ENCODE measurements around the gene WNT8B. TPM values are rescaled to one million over a fixed set of nuclear protein-coding genes. Genes with fewer than 3 reads are reported as not detected.
A peak's percentile ranks its signal among the peaks of the same experiment; 100 is the strongest.

WNT8B gene
- total and polyA plus RNA-seq, 9 of the 15 experiments (the other 6 are each of a cell fraction or from before 2014, with no cell fraction given): not detected

GRCh38 chr10:100522107-100522801, 59.4 kb downstream of the WNT8B start:
- in situ Hi-C loops (cut with MboI): no loop called here
- Histone ChIP-seq H3K9ac (ENCODE audit: insufficient read depth in 1 of 2, low read depth in 2 of 2, low read length in 2 of 2) (no peak overlapping the region), H3K36me3 (ENCODE audit: control insufficient read depth, insufficient read depth, low read length) (peaks cover 41% of the 10 kb centered on the region), H2AFZ (ENCODE audit: low read depth, low read length) (no peak overlapping the region), H3K9me1 (ENCODE audit: control insufficient read depth, insufficient read depth, low read length) (no peaks in the 10 kb centered on the region), H3K4me2 (ENCODE audit: insufficient read depth, low read length) (no peak overlapping the region), H3K27me3 (ENCODE audit: control insufficient read depth in 2 of 2, insufficient read depth in 2 of 2, low read length in 2 of 2) (no peaks in the 10 kb centered on the region), H4K20me1 (replicated peaks; ENCODE audit: control insufficient read depth, insufficient read depth, low read length) (no peaks in the 10 kb centered on the region), H3K9me3 (replicated peaks; ENCODE audit: control insufficient read depth, insufficient read depth, low read depth, low read length) (no peaks in the 10 kb centered on the region), H3K27ac (ENCODE audit: extremely low read depth, low read depth, low read length) (no peak overlapping the region), H3K4me1 (replicated peaks in 1 of 2; ENCODE audit: control insufficient read depth in 2 of 2, insufficient read depth in 2 of 2, low read length in 2 of 2) (peaks cover 0 to 3% of the 10 kb centered on the region in 2 experiments; a peak in 2 of 5 replicates), H3K79me2 (ENCODE audit: control insufficient read depth, insufficient read depth, low read length) (no peaks in the 10 kb centered on the region), H3K4me3 (no peak overlapping the region)
- no peak for DNase-seq (ENCODE audit: extremely low read depth in 1 of 4, low spot score in 3 of 4)
- ChIA-PET CTCF (ENCODE audit: low intra/inter-chr PET ratio) (no interaction called here), POLR2A (interaction anchor here (0.8 to 1.0 kb wide), 2 partner anchors 13 to 149 kb away, joined by 3 to 4 read pairs; partner anchors contain the start of gene HIF1AN)
- intact Hi-C loops (cut with micrococcal nuclease): no loop called here
- TF ChIP-seq ZNF121 (CRISPR knock-in tag; conservative IDR thresholded peaks at IDR 0.05) (peak; percentile 62), GTF2F1 (IDR thresholded peaks at IDR 0.05; ENCODE audit: low read depth, low read length) (no peak), RBM25 (IDR thresholded peaks at IDR 0.05; ENCODE audit: low read depth, low read length, severe bottlenecking) (peak; percentile 19), ATF3 (IDR thresholded peaks at IDR 0.05) (peak; percentile 45; the same call in 1 of the 2 replicates), ATF3 (CRISPR knock-in tag; conservative IDR thresholded peaks at IDR 0.05) (no peak), NFIX (CRISPR knock-in tag; IDR thresholded peaks at IDR 0.05; ENCODE audit: low read depth) (no peak)
- WGBS (ENCODE audit: insufficient coverage, low coverage, missing lambda C conversion rate): 78% methylated on average over 5 of the region's 5 CpGs
- no peak for FAIRE-seq
- ATAC-seq: no peak
- no TSS peak for BruUV-seq (replicated peaks)
